Activated CD4-positive, alpha-beta T cell treated with anti-CD3 and anti-CD28 coated beads, Interleukin-2, amount 50 U/mL, for 48 hours (primary cell): ENCODE data around the gene NOP56.

Experiments
- DNase-seq, 2 experiments: peaks; one replicate each; pipeline ENCODE4 v3.0.0-alpha.2; 2020

The NOP56 gene

GRCh38 chr20:2651772-2652723, at the start of gene NOP56:
TSS of gene NOP56 (plus strand) at chr20:2652632. CDS start at chr20:2652661, 29 bp downstream.
- DNase-seq: peak; percentile 95

- DNase-seq: no peak
These were observed 49.7 kb upstream of the NOP56 start for GRCh38 chr20:2602746-2603145.

GRCh38 chr20:2603816-2604505, 48.5 kb upstream of the NOP56 start:
- DNase-seq: no peak

- DNase-seq: no peak
These were observed 48.0 kb upstream of the NOP56 start for GRCh38 chr20:2604506-2604835.

GRCh38 chr20:2606507-2607006, 45.9 kb upstream of the NOP56 start:
- no peak for DNase-seq

GRCh38 chr20:2610326-2610725, 42.1 kb upstream of the NOP56 start:
- no peak for DNase-seq

- no peak for DNase-seq
These were observed 41.3 kb upstream of the NOP56 start for GRCh38 chr20:2610941-2611720.

GRCh38 chr20:2612073-2612472, 40.4 kb upstream of the NOP56 start:
- DNase-seq: no peak

GRCh38 chr20:2616634-2617033, 35.8 kb upstream of the NOP56 start:
- no peak for DNase-seq

GRCh38 chr20:2617099-2617714, 35.2 kb upstream of the NOP56 start:
- no peak for DNase-seq

- no peak for DNase-seq
These were observed 33.6 kb upstream of the NOP56 start for GRCh38 chr20:2618815-2619214.

GRCh38 chr20:2619337-2619736, 33.1 kb upstream of the NOP56 start:
- DNase-seq: no peak

GRCh38 chr20:2619961-2620595, 32.4 kb upstream of the NOP56 start:
- no peak for DNase-seq

GRCh38 chr20:2624190-2624589, 28.2 kb upstream of the NOP56 start:
- no peak for DNase-seq

GRCh38 chr20:2625062-2625461, 27.4 kb upstream of the NOP56 start:
- no peak for DNase-seq

GRCh38 chr20:2626853-2627541, 25.4 kb upstream of the NOP56 start:
- no peak for DNase-seq

- no peak for DNase-seq
These were observed 21.2 kb upstream of the NOP56 start for GRCh38 chr20:2631228-2631627.

GRCh38 chr20:2633381-2633780, 19.1 kb upstream of the NOP56 start:
- no peak for DNase-seq

- DNase-seq: no peak
These were observed 15.2 kb upstream of the NOP56 start for GRCh38 chr20:2637246-2637645.

- DNase-seq: no peak
These were observed 12.2 kb upstream of the NOP56 start for GRCh38 chr20:2640260-2640659.

GRCh38 chr20:2640899-2641298, 11.5 kb upstream of the NOP56 start:
- DNase-seq: no peak

- no peak for DNase-seq
These were observed 8.7 kb upstream of the NOP56 start for GRCh38 chr20:2643708-2644107.
